ENCODE data around the gene MAP7D1. TPM values are rescaled to one million over a fixed set of nuclear protein-coding genes. Genes with fewer than 3 reads are reported as not detected.
A peak's percentile ranks its signal among the peaks of the same experiment; 100 is the strongest.

MAP7D1 gene
- total RNA-seq, 1 donor from 2014 or later = 383 TPM

DNA sequence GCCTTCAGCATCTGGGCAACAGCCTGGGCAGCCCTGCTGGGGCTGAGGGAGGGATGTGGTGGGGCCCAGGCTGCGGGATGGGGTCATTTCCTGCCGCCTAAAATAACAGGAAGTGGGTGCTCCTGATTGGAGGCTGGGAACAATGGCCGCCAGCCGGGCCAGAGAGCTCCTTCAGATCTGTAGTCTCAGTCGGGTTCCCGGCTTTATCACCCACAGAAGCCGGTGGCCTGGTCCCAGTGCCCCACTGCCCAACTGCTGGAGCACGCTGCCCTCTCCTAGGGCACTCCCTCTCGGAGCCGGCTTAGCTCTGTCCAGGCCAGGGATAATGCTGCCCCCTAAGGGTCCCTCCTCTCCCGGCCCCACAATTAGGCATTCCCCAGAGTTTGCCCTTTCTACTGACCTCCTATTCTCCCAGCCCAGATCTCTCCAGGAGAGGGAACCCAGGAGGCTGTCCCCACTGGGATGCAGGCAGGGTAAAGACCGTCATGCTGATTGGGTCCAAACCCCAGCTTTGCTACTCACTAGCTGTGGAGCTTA lies 5.1 kb downstream of the MAP7D1 start:
- intact Hi-C loops (cut with DNase I) = no loop called here
- DNase-seq (ENCODE audit: missing footprints) (peak; percentile 80), ATAC-seq (peak; percentile 42)

DNA sequence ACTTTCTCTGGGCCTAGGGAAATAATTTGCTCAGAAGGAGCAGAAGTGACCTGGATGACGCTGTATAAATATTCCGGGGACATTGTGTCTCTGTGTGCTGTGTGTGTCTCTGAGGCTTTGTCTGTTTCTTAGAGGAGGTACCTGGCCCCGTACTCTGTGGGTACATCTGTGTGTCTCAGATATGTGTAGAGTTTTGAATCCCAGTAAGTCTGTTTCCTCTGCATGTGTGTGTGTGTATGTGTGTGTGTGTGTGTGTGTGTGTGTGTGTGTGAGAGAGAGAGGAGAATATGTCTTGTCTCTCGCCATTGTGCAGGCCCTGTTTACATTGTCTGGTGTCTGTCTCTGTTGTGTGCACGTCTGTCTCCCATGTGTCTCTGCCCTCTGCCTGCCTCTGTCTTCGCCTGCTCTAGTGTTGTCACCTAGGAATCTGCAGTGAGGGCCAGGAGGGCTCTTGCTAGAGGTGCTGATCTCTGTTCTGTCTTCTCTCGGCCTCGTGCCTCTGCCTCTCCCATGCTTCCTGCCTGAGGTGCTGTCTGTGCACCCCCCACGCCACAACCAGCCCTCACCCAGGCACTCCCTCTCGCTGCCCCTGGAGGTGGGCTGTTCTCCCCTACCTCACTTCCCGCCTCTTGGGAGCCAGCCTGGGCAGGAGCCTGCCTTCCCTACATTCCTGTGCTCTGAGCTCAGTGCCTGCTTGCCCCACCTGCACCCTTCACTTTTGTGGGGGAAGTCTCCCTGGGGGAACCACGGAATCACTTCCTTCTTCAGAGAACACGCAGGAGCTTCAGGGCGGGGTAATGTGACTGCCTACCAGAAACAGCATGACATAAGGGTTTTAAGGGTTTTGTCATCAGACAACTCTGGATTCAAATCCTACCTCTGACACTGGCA lies 5.9 kb downstream of the MAP7D1 start:
- ATAC-seq (peak; percentile 26), DNase-seq (ENCODE audit: missing footprints) (no peak)
- intact Hi-C loops (cut with DNase I) = no loop called here

DNA sequence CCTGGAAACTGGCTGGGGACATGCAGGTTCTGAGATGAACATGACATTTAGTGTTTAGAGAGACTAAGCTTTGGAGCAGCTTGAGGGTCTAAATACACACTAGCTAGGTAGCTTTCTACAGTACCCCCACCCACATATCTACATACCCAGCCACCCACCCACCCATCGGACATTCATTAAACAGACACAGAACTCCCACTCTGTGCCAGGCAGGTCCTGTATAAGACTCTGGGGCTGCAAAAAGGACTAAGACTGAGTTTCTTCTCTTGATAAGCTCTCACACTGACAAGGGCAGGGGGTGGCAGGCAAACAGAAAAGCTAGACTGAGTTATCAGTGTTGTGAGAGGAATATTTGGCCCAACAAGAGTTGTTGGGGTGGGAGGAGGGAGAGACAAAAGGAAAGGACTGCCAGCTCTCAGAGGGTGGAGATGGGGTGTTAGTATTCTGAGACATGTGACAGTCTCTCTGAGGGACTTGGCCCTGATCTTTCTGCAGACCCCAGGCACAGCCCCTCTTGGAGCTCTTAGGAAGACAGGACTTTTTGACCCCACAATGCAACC lies 6.8 kb downstream of the MAP7D1 start:
- no peak for DNase-seq (ENCODE audit: missing footprints)
- intact Hi-C loops (cut with DNase I) = no loop called here
- ATAC-seq = peak; percentile 24

DNA sequence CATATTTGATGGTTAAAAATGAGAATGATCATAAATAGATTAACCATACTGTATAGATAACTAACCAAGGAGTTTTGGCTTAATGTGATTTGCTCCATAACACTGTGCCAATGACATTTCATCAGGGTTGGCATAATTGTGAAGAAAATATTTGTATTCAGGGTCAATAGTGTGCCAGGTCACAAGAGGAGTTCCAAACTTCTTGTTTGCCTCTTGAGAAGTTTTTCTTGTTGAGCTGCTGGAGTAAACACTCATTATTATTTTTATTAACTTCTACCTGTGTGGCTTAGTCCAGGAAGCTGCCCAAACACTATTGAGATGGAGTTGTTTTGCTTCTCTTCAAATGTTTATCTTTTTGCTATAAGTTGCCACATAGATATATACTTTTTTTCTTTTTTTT lies 7.5 kb downstream of the MAP7D1 start:
- DNase-seq (ENCODE audit: missing footprints) (no peak), ATAC-seq (no peak)
- intact Hi-C loops (cut with DNase I) = no loop called here

DNA sequence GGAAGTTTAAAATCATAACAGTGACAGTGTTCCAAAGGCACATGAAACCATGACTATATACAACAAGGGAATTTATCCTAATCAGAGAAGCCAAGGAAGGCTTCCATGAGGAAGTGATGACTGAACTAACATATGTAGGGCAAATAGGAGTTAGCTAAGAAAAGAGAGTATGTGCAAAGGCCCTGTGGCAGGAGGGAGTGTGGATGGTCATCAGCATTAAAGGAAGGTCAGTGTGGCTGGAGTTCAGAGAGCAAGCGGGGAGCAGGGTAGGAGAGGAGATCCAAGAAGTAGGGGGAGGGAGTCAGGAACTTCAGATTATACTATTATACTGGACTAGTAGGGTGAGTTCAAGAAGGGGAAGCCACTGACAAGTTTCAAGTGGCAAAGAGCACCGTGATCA lies 8.4 kb downstream of the MAP7D1 start:
- intact Hi-C loops (cut with DNase I) = no loop called here
- no peak for ATAC-seq
- DNase-seq (ENCODE audit: missing footprints) = no peak

DNA sequence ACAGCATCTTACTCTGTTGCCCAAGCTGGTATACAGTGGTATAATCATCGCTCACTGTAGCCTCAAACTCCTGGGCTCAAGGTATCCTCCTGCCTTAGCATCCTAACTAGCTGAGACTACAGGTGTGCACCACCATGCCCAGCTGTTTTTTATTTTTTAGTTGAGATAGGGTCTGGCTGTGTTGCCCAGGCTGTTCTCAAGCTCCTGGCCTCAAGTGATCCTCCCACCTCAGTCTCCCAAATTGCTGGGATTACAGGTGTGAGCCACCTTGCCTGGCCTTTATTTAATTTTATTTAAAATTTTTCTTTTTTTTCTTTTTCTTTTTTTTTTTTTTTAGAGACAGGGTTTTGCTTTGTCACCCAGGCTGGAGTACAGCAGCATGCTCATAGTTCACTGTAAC lies 9.2 kb downstream of the MAP7D1 start:
- DNase-seq (ENCODE audit: missing footprints) = no peak
- intact Hi-C loops (cut with DNase I) = no loop called here
- ATAC-seq = no peak

DNA sequence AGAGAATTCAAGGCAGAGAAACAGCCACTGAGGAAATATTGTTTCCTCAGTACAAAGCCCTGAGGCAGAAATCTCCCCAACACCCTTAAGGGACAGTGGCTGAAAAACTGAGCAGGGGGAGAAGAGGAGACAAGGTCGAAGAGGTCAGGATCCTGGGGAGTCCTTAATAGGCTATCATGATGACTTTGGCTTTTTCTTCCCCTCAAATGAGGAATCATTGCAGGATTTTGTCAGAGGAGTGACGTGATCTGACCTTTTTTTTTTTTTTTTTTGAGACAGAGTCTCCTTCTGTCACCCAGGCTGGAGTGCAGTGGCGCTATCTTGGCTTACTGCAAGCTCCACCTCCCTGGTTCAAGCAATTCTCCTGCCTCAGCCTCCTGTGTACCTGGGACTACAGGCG lies 10.2 kb downstream of the MAP7D1 start:
- intact Hi-C loops (cut with DNase I) = no loop called here
- ATAC-seq (no peak), DNase-seq (ENCODE audit: missing footprints) (no peak)

DNA sequence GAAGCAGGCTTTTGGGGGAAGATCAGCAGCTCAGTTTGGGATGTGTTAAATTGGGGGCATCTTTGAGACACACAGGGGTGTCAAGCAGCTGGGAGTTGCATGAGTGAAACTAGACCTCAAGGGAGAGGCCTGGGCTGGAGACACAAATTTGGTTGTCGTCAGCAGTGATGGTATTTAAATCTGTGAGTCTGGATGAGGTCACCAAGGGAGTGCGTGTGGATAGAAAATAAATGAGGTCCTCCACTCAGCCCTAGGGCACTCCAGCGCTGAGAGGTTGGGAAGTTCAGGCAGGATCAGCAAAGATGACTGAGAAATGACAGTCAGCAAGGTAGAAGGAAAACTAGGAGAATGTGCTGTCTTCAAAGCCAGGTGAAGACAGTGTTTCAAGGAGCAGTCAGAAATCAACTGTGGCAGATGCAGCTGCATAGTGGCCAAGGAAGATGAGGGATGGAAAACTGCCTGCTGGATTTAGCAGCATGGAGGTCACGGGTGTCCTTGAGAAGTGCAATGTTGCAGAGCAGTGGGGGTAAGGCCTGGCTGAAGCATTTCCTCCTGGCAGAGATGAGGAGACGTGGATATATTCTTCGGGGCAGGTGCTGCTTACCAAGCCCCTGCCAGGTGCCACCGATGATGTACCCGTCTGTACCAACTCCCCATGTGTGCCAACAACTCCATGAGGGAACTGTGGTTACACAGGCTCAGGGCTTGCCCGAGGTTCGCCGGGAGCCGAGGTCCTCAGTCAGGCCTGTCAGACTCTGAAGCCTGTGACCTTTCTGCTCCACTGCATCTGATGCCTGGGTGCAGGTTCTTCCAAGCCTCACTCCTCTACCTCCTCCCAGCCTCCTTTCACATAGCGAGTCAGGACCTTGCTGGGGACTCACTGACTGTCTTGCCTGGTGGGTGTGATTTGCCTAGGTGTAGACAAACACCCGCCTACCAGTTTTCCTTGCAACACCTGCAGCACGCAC lies 11.3 kb downstream of the MAP7D1 start:
- intact Hi-C loops (cut with DNase I) = no loop called here
- ATAC-seq (no peak), DNase-seq (ENCODE audit: missing footprints) (no peak)

DNA sequence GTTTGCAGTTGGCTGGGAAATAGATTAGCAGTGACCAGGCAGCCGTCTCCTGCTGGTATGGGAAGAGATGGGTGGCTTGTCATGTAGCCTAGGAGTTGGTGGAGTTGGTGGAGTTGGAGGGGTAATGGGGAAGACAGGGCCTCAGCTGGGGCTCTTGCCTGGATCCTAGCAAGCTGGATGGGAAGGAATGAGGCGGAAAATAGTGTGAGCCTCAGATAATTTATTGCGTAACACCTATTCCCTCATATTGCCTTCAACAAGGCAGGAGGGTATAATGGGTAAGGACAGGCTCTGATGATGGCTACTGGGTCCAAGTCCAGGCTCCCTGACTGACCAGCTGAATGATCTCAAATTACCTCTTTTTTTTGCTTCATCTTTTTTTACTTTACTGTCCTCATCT lies 12.6 kb downstream of the MAP7D1 start:
- ATAC-seq (no peak), DNase-seq (ENCODE audit: missing footprints) (no peak)
- intact Hi-C loops (cut with DNase I) = no loop called here

DNA sequence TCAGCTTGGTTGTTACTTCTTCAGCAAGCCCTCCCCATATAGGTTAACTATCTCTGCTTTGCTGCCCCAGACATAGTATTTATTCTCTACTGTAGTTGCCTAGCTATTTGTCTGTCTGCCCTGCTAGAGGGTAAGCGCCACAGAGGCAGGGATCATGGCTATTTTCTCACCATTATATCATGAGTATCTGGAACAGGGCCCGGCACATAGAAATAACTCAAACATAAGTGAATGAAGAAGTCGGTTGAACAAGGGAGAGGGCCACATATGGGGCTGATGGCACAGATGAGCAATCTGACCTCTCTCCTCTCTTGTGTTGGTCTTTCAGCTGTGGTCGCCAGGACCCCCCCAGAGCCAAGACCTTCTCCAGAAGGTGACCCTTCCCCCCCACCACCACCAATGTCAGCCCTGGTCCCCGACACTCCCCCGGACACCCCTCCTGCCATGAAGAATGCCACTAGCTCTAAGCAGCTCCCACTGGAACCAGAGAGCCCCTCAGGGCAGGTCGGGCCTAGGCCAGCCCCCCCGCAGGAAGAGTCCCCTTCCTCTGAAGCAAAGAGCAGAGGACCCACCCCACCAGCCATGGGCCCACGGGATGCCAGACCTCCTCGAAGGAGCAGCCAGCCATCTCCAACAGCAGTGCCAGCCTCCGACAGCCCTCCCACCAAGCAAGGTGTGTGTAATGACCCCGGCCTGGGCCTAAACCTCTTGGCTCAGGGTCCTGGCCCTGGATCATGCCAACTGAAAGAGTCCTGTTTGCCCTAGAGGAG lies 14.9 kb downstream of the MAP7D1 start:
- intact Hi-C loops (cut with DNase I) = no loop called here
- peak; percentile 26 for ATAC-seq
- no peak for DNase-seq (ENCODE audit: missing footprints)

DNA sequence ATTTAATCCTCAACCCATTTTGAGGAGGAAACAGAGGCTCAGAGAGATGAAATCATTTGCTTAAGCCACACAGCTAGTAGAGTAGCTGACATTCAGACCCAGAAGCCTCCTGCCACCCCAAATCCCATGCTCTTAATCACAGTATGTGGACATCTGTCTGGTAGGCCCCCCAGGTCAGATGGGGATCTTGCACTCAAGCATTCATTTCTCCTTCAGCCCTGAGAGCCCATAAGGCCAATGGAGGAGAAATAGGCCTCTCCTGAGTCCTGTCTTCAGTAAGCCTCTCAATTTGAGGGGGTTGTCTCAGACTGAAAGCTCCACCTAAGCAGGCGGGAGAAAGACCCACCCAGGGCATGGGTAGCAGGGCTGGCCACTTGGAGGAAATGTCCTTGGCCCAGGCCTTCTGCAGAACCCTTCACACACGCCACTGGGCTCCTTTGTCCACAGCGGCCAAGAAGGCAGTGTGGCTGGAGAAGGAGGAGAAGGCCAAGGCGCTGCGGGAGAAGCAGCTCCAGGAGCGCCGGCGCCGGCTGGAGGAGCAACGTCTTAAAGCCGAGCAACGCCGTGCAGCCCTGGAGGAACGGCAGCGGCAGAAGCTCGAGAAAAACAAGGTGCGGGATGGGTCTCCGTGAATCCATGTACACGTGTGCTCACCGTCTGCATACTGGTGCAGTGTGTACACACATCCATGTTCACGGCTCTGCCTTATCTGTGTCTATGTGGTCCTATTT lies 16.2 kb downstream of the MAP7D1 start:
- intact Hi-C loops (cut with DNase I) = no loop called here
- no peak for ATAC-seq
- DNase-seq (ENCODE audit: missing footprints) = no peak

DNA sequence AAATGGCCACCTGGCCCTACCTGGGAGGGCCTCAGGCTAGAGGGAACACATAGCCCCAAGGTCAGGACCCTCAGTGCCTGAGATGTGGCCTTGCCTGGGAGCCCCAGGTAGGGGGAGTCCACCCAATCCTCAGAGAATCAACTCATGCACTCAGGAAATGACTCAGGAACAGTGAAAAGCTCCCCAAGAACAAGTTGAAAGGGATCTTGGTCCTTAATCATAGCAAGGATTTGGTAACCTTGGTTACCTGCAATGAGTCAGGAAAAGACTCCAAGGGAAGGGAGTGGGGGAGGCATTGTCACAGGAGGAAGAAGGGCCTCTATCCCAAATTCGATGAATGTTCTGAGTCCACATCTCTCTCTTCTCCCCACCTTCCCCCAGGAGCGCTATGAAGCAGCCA lies 17.0 kb downstream of the MAP7D1 start:
- intact Hi-C loops (cut with DNase I) = no loop called here
- DNase-seq (ENCODE audit: missing footprints) (no peak), ATAC-seq (no peak)

DNA sequence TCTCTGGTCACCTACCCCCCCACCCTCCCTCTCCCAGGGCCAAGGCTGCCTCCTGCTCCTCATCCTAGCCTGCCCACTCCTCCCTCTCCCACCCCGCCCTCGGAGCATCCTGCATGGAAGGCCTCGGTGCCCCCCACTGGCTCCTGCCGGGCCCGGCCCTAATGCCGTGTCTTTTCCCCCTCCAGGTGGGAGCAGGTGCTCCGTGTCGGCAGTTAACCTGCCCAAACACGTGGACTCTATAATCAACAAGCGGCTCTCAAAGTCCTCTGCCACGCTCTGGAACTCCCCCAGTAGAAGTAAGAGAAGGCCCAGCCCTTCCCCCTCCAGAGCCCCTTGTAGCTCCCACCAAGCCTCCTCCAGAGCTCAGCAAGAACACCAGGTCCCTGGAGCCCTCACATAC lies 18.8 kb downstream of the MAP7D1 start:
- no peak for ATAC-seq
- intact Hi-C loops (cut with DNase I) = no loop called here
- no peak for DNase-seq (ENCODE audit: missing footprints)

DNA sequence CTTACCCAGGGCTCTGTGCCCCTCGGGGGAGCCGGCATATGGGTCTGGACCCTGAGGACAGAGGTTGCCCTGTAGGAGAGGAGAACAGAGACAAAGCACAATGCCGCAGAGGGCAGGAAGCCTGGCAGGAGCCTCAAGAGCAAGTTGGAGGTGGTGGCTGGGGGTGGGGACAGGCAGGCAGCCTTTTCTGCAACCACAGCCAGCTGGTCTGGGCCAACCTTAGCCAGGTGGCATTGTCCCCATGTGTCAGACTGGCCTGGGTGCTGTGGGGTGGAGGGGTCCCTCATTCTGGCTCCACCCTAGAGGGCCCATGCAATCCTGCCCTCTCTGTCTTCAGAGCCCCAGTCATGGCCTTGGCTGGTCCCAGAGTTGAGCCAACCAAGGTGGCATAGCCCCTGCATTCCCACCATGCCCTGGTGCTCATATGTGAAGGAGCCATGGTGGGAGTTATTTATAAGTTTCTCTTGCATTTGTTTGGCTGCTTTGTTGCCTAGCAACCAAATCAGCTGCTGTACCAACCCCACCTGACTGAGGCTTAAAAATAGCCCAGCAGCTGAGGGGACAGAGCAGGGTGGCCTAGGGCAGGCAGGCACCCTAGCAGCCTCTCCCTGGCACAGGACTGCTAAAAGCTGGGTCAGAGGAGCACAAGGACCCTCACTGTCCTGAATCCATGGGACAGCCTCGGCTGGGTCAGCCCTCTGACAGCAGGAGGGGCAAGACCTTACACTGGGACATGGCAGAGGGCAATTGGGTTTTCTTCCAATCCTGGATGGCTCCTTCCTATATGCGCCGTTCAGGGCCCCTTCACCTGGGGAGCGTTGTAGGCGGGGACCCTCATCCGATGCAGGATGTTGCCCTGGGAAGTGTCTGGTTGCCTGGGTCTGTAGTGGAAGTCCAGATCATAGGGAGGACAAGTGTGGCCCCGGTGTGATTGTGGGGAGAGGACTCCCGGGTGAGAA lies 19.5 kb downstream of the MAP7D1 start:
- DNase-seq (ENCODE audit: missing footprints) = peak; percentile 71
- ATAC-seq = peak; percentile 83
- intact Hi-C loops (cut with DNase I) = loop anchor here (2.0 kb wide), 1 partner anchor 21 kb away; no protein-coding TSS in a partner anchor

DNA sequence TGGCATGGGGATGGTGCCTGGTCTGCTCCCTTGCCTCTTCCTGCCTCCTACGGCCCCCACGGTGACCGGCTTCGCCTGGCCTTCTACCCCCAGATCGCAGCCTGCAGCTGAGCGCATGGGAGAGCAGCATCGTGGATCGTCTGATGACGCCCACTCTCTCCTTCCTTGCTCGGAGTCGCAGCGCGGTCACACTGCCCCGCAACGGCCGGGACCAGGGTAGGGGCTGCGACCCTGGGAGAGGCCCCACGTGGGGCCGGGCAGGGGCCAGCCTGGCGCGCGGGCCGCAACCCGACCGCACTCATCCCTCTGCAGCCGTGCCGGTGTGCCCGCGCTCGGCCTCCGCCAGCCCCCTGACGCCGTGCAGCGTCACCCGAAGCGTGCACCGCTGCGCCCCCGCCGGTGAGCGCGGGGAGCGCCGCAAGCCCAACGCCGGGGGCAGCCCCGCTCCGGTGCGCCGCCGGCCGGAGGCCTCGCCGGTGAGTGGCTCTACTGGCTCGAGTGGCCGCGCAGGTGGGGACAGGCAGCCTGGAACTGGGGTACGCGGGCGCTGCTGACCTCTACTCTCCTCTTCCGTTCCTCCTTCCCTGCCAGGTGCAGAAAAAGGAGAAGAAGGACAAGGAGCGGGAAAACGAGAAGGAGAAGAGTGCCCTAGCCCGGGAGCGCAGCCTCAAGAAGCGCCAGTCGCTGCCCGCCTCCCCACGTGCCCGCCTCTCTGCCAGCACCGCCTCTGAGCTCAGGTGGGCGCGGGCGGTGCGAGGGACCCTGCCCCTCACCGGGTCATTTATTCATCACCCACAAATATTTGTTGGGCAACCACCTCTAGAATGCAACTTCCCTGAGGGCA lies 20.4 kb downstream of the MAP7D1 start:
- DNase-seq (ENCODE audit: missing footprints) (no peak), ATAC-seq (peak; percentile 45)
- intact Hi-C loops (cut with DNase I) = loop anchor here (2.0 kb wide), 1 partner anchor 22 kb away; no protein-coding TSS in a partner anchor
